Mesendoderm (in vitro differentiated cells): ENCODE data around the gene MUSTN1.

ENCODE experiments used
- DNase-seq: peaks from one replicate; pipeline ENCODE4 v3.0.0; 2013
- H2AK5ac ChIP-seq: 2 replicates; pipeline ENCODE4 v1.6.1; 2013; ENCODE audit warnings: low read length, inconsistent platforms
- H2BK120ac ChIP-seq: 2 replicates; pipeline ENCODE4 v1.6.1; 2013; ENCODE audit warnings: low read depth, mild to moderate bottlenecking, low read length, moderate library complexity, mixed read lengths
- H2BK15ac ChIP-seq: replicated peaks from 2 replicates; pipeline ENCODE4 v1.6.1; 2013; ENCODE audit warnings: low read depth, mild to moderate bottlenecking, moderate library complexity
- H2BK5ac ChIP-seq: 2 replicates; pipeline ENCODE4 v1.6.1; 2013; ENCODE audit warnings: low read length, inconsistent platforms
- H3K18ac ChIP-seq: 2 replicates; pipeline ENCODE4 v1.6.1; 2013; ENCODE audit warnings: mild to moderate bottlenecking, low read length, mixed read lengths
- H3K23ac ChIP-seq: one replicate; pipeline ENCODE4 v1.6.1; 2013; ENCODE audit warnings: low read length
- H3K27ac ChIP-seq: 2 replicates; pipeline ENCODE4 v1.5.1; 2013; ENCODE audit warnings: low read depth, mild to moderate bottlenecking, inconsistent platforms, low read length, moderate library complexity
- H3K27me3 ChIP-seq: 2 replicates; pipeline ENCODE4 v1.6.1; 2013; ENCODE audit warnings: low read length, control low read depth, mild to moderate bottlenecking, inconsistent platforms; ENCODE audit not compliant: insufficient read depth, poor library complexity
- H3K36me3 ChIP-seq: 2 replicates; pipeline ENCODE4 v1.6.1; 2013; ENCODE audit warnings: low read length, inconsistent platforms; ENCODE audit not compliant: control insufficient read depth, insufficient read depth
- H3K4ac ChIP-seq: one replicate; pipeline ENCODE4 v1.6.1; 2013; ENCODE audit warnings: low read depth, mild to moderate bottlenecking, low read length, moderate library complexity
- H3K4me1 ChIP-seq: 2 replicates; pipeline ENCODE4 v1.6.1; 2013; ENCODE audit warnings: low read depth, low read length, inconsistent platforms; ENCODE audit not compliant: control insufficient read depth
- H3K4me2 ChIP-seq: 2 replicates; pipeline ENCODE4 v1.6.1; 2013; ENCODE audit warnings: low read length
- H3K4me3 ChIP-seq: 2 replicates; pipeline ENCODE4 v1.5.1; 2013; ENCODE audit warnings: mild to moderate bottlenecking, low read length
- H3K56ac ChIP-seq: one replicate; pipeline ENCODE4 v1.6.1; 2013; ENCODE audit warnings: low read length
- H3K79me1 ChIP-seq: 2 replicates; pipeline ENCODE4 v1.6.1; 2013; ENCODE audit warnings: low read length, inconsistent platforms
- H3K79me2 ChIP-seq: 2 replicates; pipeline ENCODE4 v1.6.1; 2013; ENCODE audit warnings: mild to moderate bottlenecking, low read length; ENCODE audit not compliant: control insufficient read depth, insufficient read depth
- H3K9ac ChIP-seq: 2 replicates; pipeline ENCODE4 v1.6.1; 2013; ENCODE audit warnings: low read length, inconsistent platforms
- H4K5ac ChIP-seq: one replicate; pipeline ENCODE4 v1.6.1; 2013; ENCODE audit warnings: low read length
- H4K8ac ChIP-seq: one replicate; pipeline ENCODE4 v1.6.1; 2013; ENCODE audit warnings: low read depth, mild to moderate bottlenecking, control low read depth, low read length, moderate library complexity
- WGBS: extraction: QIAGEN DNeasy Blood & Tissue Kit; methylation state at CpG from one replicate; pipeline ENCODE4 v1.1.7; 2013; ENCODE audit warnings: low lambda C conversion rate, missing lambda C conversion rate; ENCODE audit not compliant: insufficient coverage; ENCODE audit errors: extremely low coverage; 5-methylcytosine and 5-hydroxymethylcytosine counted together

MUSTN1 gene

GRCh38 chr3:52817221-52817620, 17.6 kb downstream of the MUSTN1 start:
- H3K79me2 ChIP-seq: no peaks in the 10 kb centered on the region
- H3K36me3 ChIP-seq: no peaks in the 10 kb centered on the region
- no peak overlapping the region for H2BK5ac ChIP-seq
- H4K5ac ChIP-seq: no peak overlapping the region
- H2BK120ac ChIP-seq: no peak overlapping the region
- H3K4me1 ChIP-seq: no peaks in the 10 kb centered on the region
- no peak for DNase-seq
- H3K9ac ChIP-seq: no peak overlapping the region
- H3K23ac ChIP-seq: no peak overlapping the region
- no peak overlapping the region for H4K8ac ChIP-seq
- H3K27ac ChIP-seq: no peak overlapping the region
- no peaks in the 10 kb centered on the region for H3K27me3 ChIP-seq
- no CpG with 5 or more reads among the region's 10 CpGs for WGBS
- H2AK5ac ChIP-seq: no peak overlapping the region
- H3K56ac ChIP-seq: no peak overlapping the region
- H3K4me2 ChIP-seq: no peak overlapping the region
- no peak overlapping the region for H2BK15ac ChIP-seq
- H3K4me3 ChIP-seq: no peak overlapping the region
- H3K18ac ChIP-seq: no peak overlapping the region
- H3K79me1 ChIP-seq: no peaks in the 10 kb centered on the region
- H3K4ac ChIP-seq: no peak overlapping the region

GRCh38 chr3:52816654-52817053, 18.2 kb downstream of the MUSTN1 start:
- Histone ChIP-seq H2BK120ac (no peak overlapping the region), H2BK5ac (no peak overlapping the region), H3K4me2 (no peak overlapping the region), H3K4ac (no peak overlapping the region), H4K5ac (no peak overlapping the region), H3K18ac (no peak overlapping the region), H4K8ac (no peak overlapping the region), H3K4me1 (no peaks in the 10 kb centered on the region), H3K36me3 (no peaks in the 10 kb centered on the region), H3K79me1 (no peaks in the 10 kb centered on the region), H3K4me3 (no peak overlapping the region), H2AK5ac (no peak overlapping the region), H3K23ac (no peak overlapping the region), H3K79me2 (no peaks in the 10 kb centered on the region), H3K9ac (no peak overlapping the region), H3K27ac (no peak overlapping the region), H3K27me3 (no peaks in the 10 kb centered on the region), H3K56ac (no peak overlapping the region), H2BK15ac (no peak overlapping the region)
- DNase-seq: no peak
- WGBS: no CpG with 5 or more reads among the region's 10 CpGs

GRCh38 chr3:52816199-52816598, 18.6 kb downstream of the MUSTN1 start:
- no peaks in the 10 kb centered on the region for H3K36me3 ChIP-seq
- H3K4ac ChIP-seq: no peak overlapping the region
- H3K56ac ChIP-seq: no peak overlapping the region
- no peak overlapping the region for H2BK5ac ChIP-seq
- H2BK120ac ChIP-seq: no peak overlapping the region
- H3K9ac ChIP-seq: no peak overlapping the region
- H3K4me3 ChIP-seq: no peak overlapping the region
- no peaks in the 10 kb centered on the region for H3K27me3 ChIP-seq
- no peaks in the 10 kb centered on the region for H3K4me1 ChIP-seq
- H4K8ac ChIP-seq: no peak overlapping the region
- no peak overlapping the region for H3K18ac ChIP-seq
- no peak overlapping the region for H2BK15ac ChIP-seq
- H3K79me1 ChIP-seq: no peaks in the 10 kb centered on the region
- no peak overlapping the region for H3K27ac ChIP-seq
- DNase-seq: no peak
- H3K4me2 ChIP-seq: no peak overlapping the region
- no peak overlapping the region for H4K5ac ChIP-seq
- H3K79me2 ChIP-seq: no peaks in the 10 kb centered on the region
- no CpG with 5 or more reads among the region's 6 CpGs for WGBS
- no peak overlapping the region for H2AK5ac ChIP-seq
- no peak overlapping the region for H3K23ac ChIP-seq

GRCh38 chr3:52813810-52814209, 21.0 kb downstream of the MUSTN1 start:
- H4K5ac ChIP-seq: no peak overlapping the region
- H3K18ac ChIP-seq: no peak overlapping the region
- DNase-seq: no peak
- H3K56ac ChIP-seq: no peak overlapping the region
- no peak overlapping the region for H2BK5ac ChIP-seq
- H2BK120ac ChIP-seq: no peak overlapping the region
- no peak overlapping the region for H2BK15ac ChIP-seq
- no peak overlapping the region for H4K8ac ChIP-seq
- no peak overlapping the region for H3K27ac ChIP-seq
- no peak overlapping the region for H3K4me3 ChIP-seq
- no peak overlapping the region for H2AK5ac ChIP-seq
- H3K4ac ChIP-seq: no peak overlapping the region
- H3K9ac ChIP-seq: no peak overlapping the region
- no peak overlapping the region for H3K23ac ChIP-seq
- H3K27me3 ChIP-seq: no peaks in the 10 kb centered on the region
- H3K4me1 ChIP-seq: no peaks in the 10 kb centered on the region
- H3K79me1 ChIP-seq: no peaks in the 10 kb centered on the region
- no peaks in the 10 kb centered on the region for H3K36me3 ChIP-seq
- WGBS: no CpG with 5 or more reads among the region's 8 CpGs
- no peaks in the 10 kb centered on the region for H3K79me2 ChIP-seq
- no peak overlapping the region for H3K4me2 ChIP-seq

- Histone ChIP-seq H3K4me2 (no peak overlapping the region), H4K8ac (no peak overlapping the region), H3K79me2 (no peaks in the 10 kb centered on the region), H3K9ac (no peak overlapping the region), H3K36me3 (no peaks in the 10 kb centered on the region), H3K27ac (no peak overlapping the region), H3K4me1 (no peaks in the 10 kb centered on the region), H3K4me3 (no peak overlapping the region), H3K4ac (no peak overlapping the region), H3K27me3 (no peaks in the 10 kb centered on the region), H4K5ac (no peak overlapping the region), H2BK5ac (no peak overlapping the region), H3K56ac (no peak overlapping the region), H3K23ac (no peak overlapping the region), H3K79me1 (no peaks in the 10 kb centered on the region), H2BK15ac (no peak overlapping the region), H2AK5ac (no peak overlapping the region), H3K18ac (no peak overlapping the region), H2BK120ac (no peak overlapping the region)
- DNase-seq: no peak
- no CpG with 5 or more reads among the region's 7 CpGs for WGBS
Measured at GRCh38 chr3:52811452-52812011, 23.3 kb downstream of the MUSTN1 start.

- Histone ChIP-seq H2BK5ac (no peak overlapping the region), H3K27ac (no peak overlapping the region), H3K79me2 (no peaks in the 10 kb centered on the region), H3K27me3 (no peaks in the 10 kb centered on the region), H3K4ac (no peak overlapping the region), H2BK120ac (no peak overlapping the region), H4K5ac (no peak overlapping the region), H2AK5ac (no peak overlapping the region), H2BK15ac (no peak overlapping the region), H3K18ac (no peak overlapping the region), H3K4me2 (no peak overlapping the region), H3K23ac (no peak overlapping the region), H3K79me1 (no peaks in the 10 kb centered on the region), H3K4me3 (no peak overlapping the region), H3K56ac (no peak overlapping the region), H3K36me3 (no peaks in the 10 kb centered on the region), H3K4me1 (no peaks in the 10 kb centered on the region), H3K9ac (no peak overlapping the region), H4K8ac (no peak overlapping the region)
- no CpG with 5 or more reads among the region's 11 CpGs for WGBS
- no peak for DNase-seq
Measured at GRCh38 chr3:52810923-52811322, 23.9 kb downstream of the MUSTN1 start.
